ENCODE measurements around the gene HEATR3.

Gene HEATR3

GRCh38 chr16:50047864-50048263 lies 17.9 kb upstream of the HEATR3 start:
- H3K4me3 ChIP-seq (ENCODE audit: low read depth, low read length) = no peak overlapping the region

GRCh38 chr16:50050802-50051201 lies 15.0 kb upstream of the HEATR3 start:
- peak; percentile 19 for DNase-seq (ENCODE audit: low read depth, low spot score)
- in situ Hi-C loops (cut with HindIII; ENCODE audit: low sequenced_read_pairs) = no loop called here
- TF ChIP-seq CTCF (IDR thresholded peaks at IDR 0.05; ENCODE audit: low read depth, low read length) = no peak
- no peak overlapping the region for H3K4me3 ChIP-seq (ENCODE audit: low read depth, low read length)

More at GRCh38 chr16:50047864-50048263, 17.9 kb upstream of the HEATR3 start:
- in situ Hi-C loops (cut with HindIII; ENCODE audit: low sequenced_read_pairs) = no loop called here
- TF ChIP-seq CTCF (IDR thresholded peaks at IDR 0.05; ENCODE audit: low read depth, low read length) = no peak
- DNase-seq (ENCODE audit: low read depth, low spot score) = no peak

- TF ChIP-seq CTCF (IDR thresholded peaks at IDR 0.05; ENCODE audit: low read depth, low read length) = no peak
- in situ Hi-C loops (cut with HindIII; ENCODE audit: low sequenced_read_pairs) = no loop called here
- DNase-seq (ENCODE audit: low read depth, low spot score) = no peak
- no peak overlapping the region for H3K4me3 ChIP-seq (ENCODE audit: low read depth, low read length)
These were observed 9.5 kb upstream of the HEATR3 start for GRCh38 chr16:50056226-50056625.

- TF ChIP-seq CTCF (IDR thresholded peaks at IDR 0.05; ENCODE audit: low read depth, low read length) = no peak
- in situ Hi-C loops (cut with HindIII; ENCODE audit: low sequenced_read_pairs) = no loop called here
- H3K4me3 ChIP-seq (ENCODE audit: low read depth, low read length) = no peak overlapping the region
- DNase-seq (ENCODE audit: low read depth, low spot score) = no peak
These were observed 7.5 kb upstream of the HEATR3 start for GRCh38 chr16:50058091-50058771.

- no peak for TF ChIP-seq CTCF (IDR thresholded peaks at IDR 0.05; ENCODE audit: low read depth, low read length)
- H3K4me3 ChIP-seq (ENCODE audit: low read depth, low read length) = no peak overlapping the region
- in situ Hi-C loops (cut with HindIII; ENCODE audit: low sequenced_read_pairs) = no loop called here
- DNase-seq (ENCODE audit: low read depth, low spot score) = no peak
These were observed 6.7 kb upstream of the HEATR3 start for GRCh38 chr16:50059111-50059510.

GRCh38 chr16:50059669-50060068 lies 6.1 kb upstream of the HEATR3 start:
- H3K4me3 ChIP-seq (ENCODE audit: low read depth, low read length) = no peak overlapping the region
- DNase-seq (ENCODE audit: low read depth, low spot score) = no peak
- in situ Hi-C loops (cut with HindIII; ENCODE audit: low sequenced_read_pairs) = no loop called here
- no peak for TF ChIP-seq CTCF (IDR thresholded peaks at IDR 0.05; ENCODE audit: low read depth, low read length)
